SK-N-SH (cell line): ENCODE data around the gene LRMDA.

ENCODE experiments used
- CTCF ChIP-seq: fragments of 200-600 bp; sonication (generic); IDR thresholded peaks from 2 replicates; pipeline ENCODE4 v1.6.1; 2017; ENCODE audit warnings: antibody characterized with exemption, mild to moderate bottlenecking, moderate library complexity
- EZH2phosphoT487 ChIP-seq: fragments of 200-600 bp; sonication (generic); IDR thresholded peaks from 2 replicates; pipeline ENCODE4 v1.6.1; 2017; ENCODE audit warnings: low read depth, mixed run types, mild to moderate bottlenecking, antibody characterized with exemption, moderate library complexity, borderline replicate concordance
- JUND ChIP-seq: IDR thresholded peaks from 2 replicates; pipeline ENCODE4 v1.4.0; 2012
- MAX ChIP-seq: IDR thresholded peaks from 2 replicates; pipeline ENCODE4 v1.4.0; 2012; ENCODE audit warnings: low read depth
- MEF2A ChIP-seq: IDR thresholded peaks from 2 replicates; pipeline ENCODE4 v1.4.0; 2012; ENCODE audit warnings: low read depth, borderline replicate concordance
- RCOR1 ChIP-seq: fragments of 150-350 bp; IDR thresholded peaks from 2 replicates; pipeline ENCODE4 v1.6.1; 2017; ENCODE audit warnings: antibody characterized with exemption, low read length
- SIN3A ChIP-seq: IDR thresholded peaks from 2 replicates; pipeline ENCODE4 v1.6.1; 2012; ENCODE audit warnings: low read depth, mild to moderate bottlenecking, low read length, moderate library complexity, borderline replicate concordance
- TAF1 ChIP-seq: IDR thresholded peaks from 2 replicates; pipeline ENCODE4 v1.6.1; 2012; ENCODE audit warnings: low read depth, mild to moderate bottlenecking, low read length, moderate library complexity, borderline replicate concordance
- TEAD4 ChIP-seq: IDR thresholded peaks from 2 replicates; pipeline ENCODE4 v1.4.0; 2012; ENCODE audit warnings: mild to moderate bottlenecking, borderline replicate concordance; ENCODE audit not compliant: insufficient read depth
- USF2 ChIP-seq: fragments of 150-350 bp; IDR thresholded peaks from 2 replicates; pipeline ENCODE4 v1.6.1; 2017; ENCODE audit warnings: antibody characterized with exemption, low read length, low read depth, borderline replicate concordance
- YY1 ChIP-seq: IDR thresholded peaks from 2 replicates; pipeline ENCODE4 v1.4.0; 2012; ENCODE audit warnings: low read depth, mild to moderate bottlenecking
- ZBTB33 ChIP-seq: IDR thresholded peaks from 2 replicates; pipeline ENCODE4 v1.4.0; 2012; ENCODE audit warnings: low read depth, borderline replicate concordance

- TF ChIP-seq ZBTB33 = no peak
- TF ChIP-seq CTCF = no peak
- TF ChIP-seq USF2 = no peak
- no peak for TF ChIP-seq JUND
- TF ChIP-seq YY1 = no peak
- TF ChIP-seq MAX = no peak
- TF ChIP-seq MEF2A = no peak
- TF ChIP-seq TEAD4 = no peak
- TF ChIP-seq SIN3A = no peak
- TF ChIP-seq RCOR1 = no peak
- no peak for TF ChIP-seq EZH2phosphoT487
- TF ChIP-seq TAF1 = no peak
Observed at GRCh38 chr10:75592151-75592787, 160.8 kb downstream of the LRMDA start.
